Heart left ventricle (tissue), 13 donors: ENCODE data around the gene NTN4.

Source experiments
- CTCF ChIP-seq, 12 donors: fragments of 200-600 bp; sonication (generic) in 4 of 12; IDR thresholded peaks; one replicate each; pipeline versions ENCODE4 v1.5.0 to v1.8.0; 2018 to 2022; ENCODE audit warnings: antibody characterized with exemption in 12 of 12, mild to moderate bottlenecking in 5 of 12
- POLR2A ChIP-seq, 2 donors: fragments of 450-650 bp; IDR thresholded peaks; one replicate each; pipeline ENCODE4 v1.6.1; 2017; ENCODE audit warnings: antibody characterized with exemption in 2 of 2, mild to moderate bottlenecking in 2 of 2, moderate library complexity in 2 of 2
- donor health status: ischemic (EF 13 %, LVEDD 7.1; RV severe dilation, severe dysfunction).
- donor health status: DM: no; HTN: yes; CAD: no.
- donor health status: DM: no; HTN: no; CAD: no.
- donor health status: ischemic (EF 25% LVEDD 6.9; RV normal size, moderate dysfunction).
- donor health status: ischemic (EF 25% LVEDD 5.7; RV mildly dilated, moderate dysfunction).
- donor health status: ischemic (EF 35%, LVEDD 5.7; RV mildly dilated, moderate dysfunction).
- donor health status: nonischemic (EF 11% LVEDD 7.7; RV severe dilation, severe dysfunction).
- donor health status: DM: yes; HTN: yes; CAD: no.
- donor health status: PGD.
- donor health status: ischemic (EF 29% LVEDD 5.4; RV normal size, mild dysfunction).
- donor health status: nonischemic (EF 23%, LVEDD 6.1; RV moderate dilation, normal function).

GRCh38 chr12:95733141-95733825 is 57.3 kb downstream of the NTN4 start:
- no peak for TF ChIP-seq CTCF (IDR thresholded peaks at IDR 0.05)
- no peak for TF ChIP-seq POLR2A (IDR thresholded peaks at IDR 0.05)
